Kidney (tissue), 14 donors: ENCODE results near the gene THAP4. TPM values are rescaled to one million over a fixed set of nuclear protein-coding genes. Genes with fewer than 3 reads are reported as not detected.

Experiments used
- DNase-seq, 5 donors: peaks; one replicate each; pipeline ENCODE4 v3.0.0-alpha.2; 2013 to 2020
- FAIRE-seq: peaks from 2 replicates; lab custom pipeline; 2012; peaks lifted over from hg19 to GRCh38; lab: Jason Lieb, UNC
- H3K27ac ChIP-seq, 2 donors: one replicate each; pipeline ENCODE4 v1.7.0; 2013; ENCODE audit warnings: low read depth in 2 of 2, low read length in 2 of 2, inconsistent platforms in 1 of 2
- H3K27me3 ChIP-seq: one replicate; pipeline ENCODE4 v1.7.1; 2013; ENCODE audit warnings: low read length, inconsistent platforms; ENCODE audit not compliant: control insufficient read depth, insufficient read depth
- H3K36me3 ChIP-seq, 3 donors: one replicate each; pipeline versions ENCODE4 v1.7.0 to v1.7.1; 2013; ENCODE audit warnings: low read length in 3 of 3, control low read depth in 1 of 3, inconsistent platforms in 1 of 3; ENCODE audit not compliant: insufficient read depth in 3 of 3, control insufficient read depth in 2 of 3
- H3K4me1 ChIP-seq, 3 donors: one replicate each; pipeline versions ENCODE4 v1.7.0 to v1.7.1; 2013; ENCODE audit warnings: low read length in 3 of 3, inconsistent platforms in 1 of 3, low read depth in 1 of 3; ENCODE audit not compliant: control insufficient read depth in 2 of 3, insufficient read depth in 2 of 3
- H3K4me3 ChIP-seq, 3 donors: one replicate each; pipeline versions ENCODE4 v1.7.0 to v1.8.1; 2013; ENCODE audit warnings: low read length in 3 of 3, control low read depth in 1 of 3, inconsistent platforms in 1 of 3
- H3K9ac ChIP-seq, 3 donors: one replicate each; pipeline versions ENCODE4 v1.7.0 to v1.7.1; 2013; ENCODE audit warnings: low read length in 3 of 3, control low read depth in 1 of 3, inconsistent platforms in 1 of 3
- H3K9me3 ChIP-seq, 3 donors: one replicate each; pipeline versions ENCODE4 v1.7.0 to v1.7.1; 2013; ENCODE audit warnings: low read length in 3 of 3, control low read depth in 1 of 3, inconsistent platforms in 1 of 3; ENCODE audit not compliant: control insufficient read depth in 2 of 3, insufficient read depth in 1 of 3
- CTCF ChIP-seq: IDR thresholded peaks from 3 replicates; pipeline ENCODE4 v1.5.1; 2012; ENCODE audit warnings: mild to moderate bottlenecking, moderate library complexity, borderline replicate concordance; ENCODE audit not compliant: insufficient read depth; ENCODE audit errors: extremely low read depth
- intact Hi-C: fragments of 100-400 bp; cut with DNase I; formaldehyde crosslinking; loops from one replicate; pipeline ENCODE4 v1.11.1; 2022
- polyA plus RNA-seq: library from polyadenylated mRNA; stranded (reverse); fragments of 350-450 nt; fragmentation: Illumina TruSeq; extraction: RNeasy Lipid Tissue Mini Kit (QIAGEN cat#74804); gene quantifications from one replicate; pipeline ENCODE4 v1.2.3, GENCODE V29; 2014; ENCODE audit warnings: low read depth, low replicate concordance; ENCODE audit not compliant: insufficient read depth
- total RNA-seq: library from RNA; stranded (reverse); fragmentation: NEBNext Ultra II Directional; extraction: Animal tissue kit (Norgen Biotek cat#: 25700); gene quantifications from one replicate; pipeline ENCODE4 v1.2.1, GENCODE V29; 2021
- donor health status: control.
- donor health status: control.
- donor health status: control.
- donor health status: control.
- donor health status: control.
- donor health status: DM: yes; HTN: yes; CAD: no.
- donor health status: Normal renal cell carcinoma (clear cell type).

The THAP4 gene
- total and polyA plus RNA-seq, 2 donors from 2014 or later = 68.0 to 184 TPM

- FAIRE-seq (no peak), DNase-seq (no peak)
- no peak for TF ChIP-seq CTCF
- H3K9me3 ChIP-seq = no peaks in the 10 kb centered on the region
- intact Hi-C loops = no loop called here
- no peaks in the 10 kb centered on the region for H3K36me3 ChIP-seq
- no peak overlapping the region for H3K27ac ChIP-seq
- H3K27me3 ChIP-seq = peaks cover 2% of the 10 kb centered on the region
- H3K9ac ChIP-seq = no peak overlapping the region
- H3K4me1 ChIP-seq = peaks cover 0 to 3% (median 0%) of the 10 kb centered on the region in 3 donors
- H3K4me3 ChIP-seq = no peak overlapping the region
Measured at GRCh38 chr2:241539616-241540374, 97.2 kb downstream of the THAP4 start.

- no peaks in the 10 kb centered on the region for H3K9me3 ChIP-seq
- H3K27ac ChIP-seq = no peak overlapping the region
- H3K36me3 ChIP-seq = no peaks in the 10 kb centered on the region
- intact Hi-C loops = no loop called here
- no peak for TF ChIP-seq CTCF
- H3K27me3 ChIP-seq = peaks cover 2% of the 10 kb centered on the region
- no peak overlapping the region for H3K9ac ChIP-seq
- DNase-seq = no peak
- no peak for FAIRE-seq
- no peak overlapping the region for H3K4me3 ChIP-seq
- H3K4me1 ChIP-seq = peaks cover 0 to 3% (median 0%) of the 10 kb centered on the region in 3 donors
Measured at GRCh38 chr2:241538838-241539615, 97.9 kb downstream of the THAP4 start.

GRCh38 chr2:241535871-241536655, 100.9 kb downstream of the THAP4 start:
- H3K27ac ChIP-seq = no peak overlapping the region
- TF ChIP-seq CTCF = no peak
- no peaks in the 10 kb centered on the region for H3K36me3 ChIP-seq
- no peaks in the 10 kb centered on the region for H3K9me3 ChIP-seq
- intact Hi-C loops = no loop called here
- H3K9ac ChIP-seq = no peak overlapping the region
- H3K27me3 ChIP-seq = no peaks in the 10 kb centered on the region
- FAIRE-seq (no peak), DNase-seq (no peak)
- no peaks in the 10 kb centered on the region for H3K4me1 ChIP-seq
- no peak overlapping the region for H3K4me3 ChIP-seq
